ENCODE measurements around the gene FAH. TPM values are rescaled to one million over a fixed set of nuclear protein-coding genes. Genes with fewer than 3 reads are reported as not detected.

The FAH gene
- polyA plus RNA-seq, 3 donors: 32.2 to 44.7 (median 43.6) TPM

GRCh38 chr15:80171787-80172186, 19.0 kb downstream of the FAH start:
- DNase-seq (ENCODE audit: low read depth in 3 of 3, low spot score in 2 of 3): no peak

GRCh38 chr15:80172401-80172800, 19.6 kb downstream of the FAH start:
- no peak for DNase-seq (ENCODE audit: low read depth in 3 of 3, low spot score in 2 of 3)

GRCh38 chr15:80173022-80173759, 20.4 kb downstream of the FAH start:
- peak in 2 of 3 donors; percentile 25 to 47 for DNase-seq (ENCODE audit: low read depth in 3 of 3, low spot score in 2 of 3)

GRCh38 chr15:80174017-80174746, 21.4 kb downstream of the FAH start:
- no peak for DNase-seq (ENCODE audit: low read depth in 3 of 3, low spot score in 2 of 3)

GRCh38 chr15:80175436-80175835, 22.6 kb downstream of the FAH start:
- DNase-seq (ENCODE audit: low read depth in 3 of 3, low spot score in 2 of 3): no peak

- no peak for DNase-seq (ENCODE audit: low read depth in 3 of 3, low spot score in 2 of 3)
Observed at GRCh38 chr15:80176443-80176842, 23.6 kb downstream of the FAH start.

- no peak for DNase-seq (ENCODE audit: low read depth in 3 of 3, low spot score in 2 of 3)
Observed at GRCh38 chr15:80177156-80177555, 24.4 kb downstream of the FAH start.

GRCh38 chr15:80179025-80179759, 26.4 kb downstream of the FAH start:
- DNase-seq (ENCODE audit: low read depth in 3 of 3, low spot score in 2 of 3): no peak

GRCh38 chr15:80179935-80180334, 27.1 kb downstream of the FAH start:
- DNase-seq (ENCODE audit: low read depth in 3 of 3, low spot score in 2 of 3): no peak

GRCh38 chr15:80180468-80180867, 27.7 kb downstream of the FAH start:
- no peak for DNase-seq (ENCODE audit: low read depth in 3 of 3, low spot score in 2 of 3)

GRCh38 chr15:80180986-80181385, 28.2 kb downstream of the FAH start:
- DNase-seq (ENCODE audit: low read depth in 3 of 3, low spot score in 2 of 3): no peak

GRCh38 chr15:80182611-80183261, 29.9 kb downstream of the FAH start:
- no peak for DNase-seq (ENCODE audit: low read depth in 3 of 3, low spot score in 2 of 3)

GRCh38 chr15:80183306-80183705, 30.5 kb downstream of the FAH start:
- DNase-seq (ENCODE audit: low read depth in 3 of 3, low spot score in 2 of 3): no peak

- no peak for DNase-seq (ENCODE audit: low read depth in 3 of 3, low spot score in 2 of 3)
Observed at GRCh38 chr15:80183886-80184285, 31.1 kb downstream of the FAH start.

GRCh38 chr15:80184554-80184953, 31.8 kb downstream of the FAH start:
- no peak for DNase-seq (ENCODE audit: low read depth in 3 of 3, low spot score in 2 of 3)

GRCh38 chr15:80185152-80185551, 32.4 kb downstream of the FAH start:
- DNase-seq (ENCODE audit: low read depth in 3 of 3, low spot score in 2 of 3): no peak

GRCh38 chr15:80186066-80186465, 33.3 kb downstream of the FAH start:
- no peak for DNase-seq (ENCODE audit: low read depth in 3 of 3, low spot score in 2 of 3)

GRCh38 chr15:80186597-80186996, 33.8 kb downstream of the FAH start:
- DNase-seq (ENCODE audit: low read depth in 3 of 3, low spot score in 2 of 3): no peak

GRCh38 chr15:80188251-80188650, 35.5 kb downstream of the FAH start:
- DNase-seq (ENCODE audit: low read depth in 3 of 3, low spot score in 2 of 3): no peak

- no peak for DNase-seq (ENCODE audit: low read depth in 3 of 3, low spot score in 2 of 3)
Observed at GRCh38 chr15:80191198-80191597, 38.4 kb downstream of the FAH start.
